Measurements from ENCODE around the gene GLT6D1. TPM values are rescaled to one million over a fixed set of nuclear protein-coding genes. Genes with fewer than 3 reads are reported as not detected.

The GLT6D1 gene
- polyA plus RNA-seq, 1 experiment = not detected

DNA sequence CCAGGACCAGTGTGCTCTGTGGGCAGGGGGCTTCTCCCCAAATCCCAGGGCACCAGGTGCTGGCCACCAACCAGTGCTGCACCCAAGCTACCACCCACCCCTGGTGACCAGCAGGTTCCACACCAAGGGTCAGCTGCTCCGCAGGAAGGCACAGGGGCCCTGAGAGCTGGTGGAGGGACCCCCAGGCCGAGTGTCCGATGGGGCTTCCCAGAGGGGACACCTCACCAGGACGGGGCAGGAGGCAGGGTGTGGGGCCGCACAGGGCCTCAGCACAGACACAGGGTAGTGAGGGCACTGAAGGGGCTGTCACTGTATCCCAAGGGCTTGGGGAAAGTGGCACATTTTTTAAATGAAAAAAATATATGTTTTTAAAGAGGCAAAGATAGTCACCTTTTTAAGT lies 41.8 kb upstream of the GLT6D1 start:
- TF ChIP-seq CTCF (IDR thresholded peaks at IDR 0.05; ENCODE audit: insufficient read depth, low read depth, low read length) = no peak
- no peak for DNase-seq (ENCODE audit: low read depth)
- H3K4me3 ChIP-seq (ENCODE audit: low read depth, low read length) = no peak overlapping the region
- no peaks in the 10 kb centered on the region for H3K36me3 ChIP-seq (ENCODE audit: control insufficient read depth, insufficient read depth, low read length)
- CTCF ChIA-PET = no interaction called here
- H3K27me3 ChIP-seq (ENCODE audit: control insufficient read depth, insufficient read depth, low read length) = no peaks in the 10 kb centered on the region
- POLR2A ChIA-PET = no interaction called here

DNA sequence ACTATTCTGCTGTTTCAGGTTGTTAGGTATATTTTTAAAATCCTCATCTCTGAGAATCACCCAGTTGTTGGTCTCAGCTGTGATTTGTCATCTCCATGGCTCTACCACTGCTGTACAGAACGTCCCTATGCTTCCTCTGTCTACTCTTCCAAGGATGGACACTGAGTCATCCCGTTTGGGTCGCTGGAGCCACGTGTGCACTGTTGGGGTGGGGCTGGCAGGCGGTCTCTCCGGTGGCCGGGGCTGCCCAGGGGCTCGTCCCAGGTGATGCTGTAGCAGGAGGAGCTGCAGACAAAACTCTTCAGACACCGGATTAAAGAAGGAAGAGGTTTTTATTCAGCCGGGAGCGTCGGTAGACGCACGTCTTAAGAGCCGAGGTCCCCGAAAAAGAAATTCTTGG lies 40.7 kb upstream of the GLT6D1 start:
- ChIA-PET CTCF (no interaction called here), POLR2A (no interaction called here)
- DNase-seq (ENCODE audit: low read depth) = no peak
- Histone ChIP-seq H3K36me3 (ENCODE audit: control insufficient read depth, insufficient read depth, low read length) (no peaks in the 10 kb centered on the region), H3K4me3 (ENCODE audit: low read depth, low read length) (no peak overlapping the region), H3K27me3 (ENCODE audit: control insufficient read depth, insufficient read depth, low read length) (no peaks in the 10 kb centered on the region)
- no peak for TF ChIP-seq CTCF (IDR thresholded peaks at IDR 0.05; ENCODE audit: insufficient read depth, low read depth, low read length)

GRCh38 chr9:135678236-135679017 lies 39.1 kb upstream of the GLT6D1 start:
- H3K36me3 ChIP-seq (ENCODE audit: control insufficient read depth, insufficient read depth, low read length) = no peaks in the 10 kb centered on the region
- no peak overlapping the region for H3K4me3 ChIP-seq (ENCODE audit: low read depth, low read length)
- H3K27me3 ChIP-seq (ENCODE audit: control insufficient read depth, insufficient read depth, low read length) = no peaks in the 10 kb centered on the region; the same call in 1 of the 2 replicates
- ChIA-PET POLR2A (no interaction called here), CTCF (no interaction called here)
- no peak for TF ChIP-seq CTCF (IDR thresholded peaks at IDR 0.05; ENCODE audit: insufficient read depth, low read depth, low read length)
- no peak for DNase-seq (ENCODE audit: low read depth)

DNA sequence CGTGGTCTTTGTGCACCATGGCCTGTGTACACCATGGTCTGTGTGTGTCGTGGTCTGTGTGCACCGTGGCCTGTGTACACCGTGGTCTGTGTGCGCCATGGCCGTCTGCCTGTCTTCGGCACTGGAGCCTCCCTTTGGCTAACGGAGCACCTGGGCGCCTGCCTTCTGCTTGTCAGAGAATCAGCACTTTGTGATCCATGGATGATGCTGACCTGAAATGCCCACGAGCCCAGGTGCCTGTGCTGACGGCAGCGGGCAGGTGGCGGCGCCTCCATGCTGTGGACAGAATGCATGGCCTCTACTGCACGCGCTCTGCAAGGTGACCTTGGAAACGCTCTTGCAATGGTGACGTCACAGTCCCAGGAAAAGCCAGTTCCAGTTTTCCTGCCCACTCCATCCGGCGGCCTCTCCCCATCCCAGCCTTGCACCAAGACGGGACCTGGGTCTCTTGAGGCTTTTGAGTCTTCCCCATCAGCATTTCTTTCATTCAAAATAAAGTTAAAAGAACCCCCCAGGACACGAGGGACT lies 38.4 kb upstream of the GLT6D1 start:
- ChIA-PET POLR2A (no interaction called here), CTCF (no interaction called here)
- Histone ChIP-seq H3K4me3 (ENCODE audit: low read depth, low read length) (no peak overlapping the region), H3K27me3 (ENCODE audit: control insufficient read depth, insufficient read depth, low read length) (peaks cover 3% of the 10 kb centered on the region; the same call in 1 of the 2 replicates), H3K36me3 (ENCODE audit: control insufficient read depth, insufficient read depth, low read length) (no peaks in the 10 kb centered on the region)
- no peak for TF ChIP-seq CTCF (IDR thresholded peaks at IDR 0.05; ENCODE audit: insufficient read depth, low read depth, low read length)
- no peak for DNase-seq (ENCODE audit: low read depth)

DNA sequence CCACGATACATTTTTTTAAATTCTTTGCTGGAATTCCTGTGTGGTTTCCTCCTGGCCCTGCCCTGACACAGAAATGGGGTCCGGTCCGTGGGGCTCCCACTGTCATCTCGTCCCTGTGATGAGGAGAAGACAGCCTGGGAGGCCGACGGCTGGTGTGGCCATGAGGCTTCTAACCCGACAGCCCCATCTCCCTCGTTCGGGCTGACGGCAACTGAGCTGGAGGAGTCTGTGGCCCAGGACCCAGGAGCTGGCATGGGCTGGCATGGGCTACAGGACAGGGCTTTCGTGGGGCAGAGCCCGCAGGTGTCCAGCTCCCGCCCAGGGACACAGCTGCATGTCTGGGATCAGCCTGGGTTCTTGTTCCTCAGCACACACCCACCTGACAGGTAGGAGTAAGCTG lies 37.6 kb upstream of the GLT6D1 start:
- TF ChIP-seq CTCF (IDR thresholded peaks at IDR 0.05; ENCODE audit: insufficient read depth, low read depth, low read length) = no peak
- H3K27me3 ChIP-seq (ENCODE audit: control insufficient read depth, insufficient read depth, low read length) = peaks cover 3% of the 10 kb centered on the region; the same call in 1 of the 2 replicates
- DNase-seq (ENCODE audit: low read depth) = no peak
- no peak overlapping the region for H3K4me3 ChIP-seq (ENCODE audit: low read depth, low read length)
- no peaks in the 10 kb centered on the region for H3K36me3 ChIP-seq (ENCODE audit: control insufficient read depth, insufficient read depth, low read length)
- CTCF ChIA-PET = no interaction called here
- POLR2A ChIA-PET = no interaction called here

Measured in BJ (cell line).